Thoracic aorta (tissue), 2 donors: ENCODE measurements around the gene SMDT1. TPM values are rescaled to one million over a fixed set of nuclear protein-coding genes. Genes with fewer than 3 reads are reported as not detected.
"Not testable (repeated sequence)": the region's sequence is repeated elsewhere in the genome, so short reads cannot be mapped to it uniquely, and the experiment has no call there.

Experiments used
- ATAC-seq: fragments of 150-250 bp; one replicate; pipeline ENCODE4 v1.8.0; 2017; ENCODE audit warnings: low read depth; ENCODE audit not compliant: insufficient number of reproducible peaks, low FRiP score
- DNase-seq: peaks from one replicate; pipeline ENCODE4 v3.0.0-alpha.2; 2020; ENCODE audit warnings: low spot score
- H3K27ac ChIP-seq, 2 donors: fragments of 200-600 bp; sonication (generic); 1 replicate in 1 of 2; 2 replicates in 1 of 2; pipeline ENCODE4 v1.5.1; 2016; ENCODE audit warnings: mild to moderate bottlenecking in 2 of 2, moderate library complexity in 2 of 2
- H3K27me3 ChIP-seq: fragments of 200-600 bp; sonication (generic); replicated peaks from 2 replicates; pipeline ENCODE4 v1.6.0; 2016; ENCODE audit warnings: mild to moderate bottlenecking; ENCODE audit not compliant: insufficient read depth
- H3K36me3 ChIP-seq: fragments of 200-600 bp; sonication (generic); one replicate; pipeline ENCODE4 v1.5.1; 2016
- H3K4me1 ChIP-seq, 2 donors: fragments of 200-600 bp; sonication (generic); 1 replicate in 1 of 2; 2 replicates in 1 of 2; pipeline versions ENCODE4 v1.5.1 to v1.6.0; 2016; ENCODE audit warnings: low read depth in 2 of 2, mild to moderate bottlenecking in 1 of 2; ENCODE audit not compliant: control insufficient read depth in 1 of 2
- H3K4me3 ChIP-seq: fragments of 200-600 bp; sonication (generic); 2 replicates; pipeline ENCODE4 v1.5.1; 2016; ENCODE audit warnings: mild to moderate bottlenecking
- H3K9me3 ChIP-seq: fragments of 200-600 bp; sonication (generic); 2 replicates; pipeline ENCODE4 v1.5.1; 2016
- total RNA-seq, 2 donors: library from RNA; depleted of rRNA; stranded (reverse); fragments of >200 nt; gene quantifications; one replicate each; pipeline versions ENCODE4 v1.1.0 to v1.2.3, GENCODE V29; 2016
- TF ChIP-seq, protein P1 (sequence below): fragments of 200-600 bp; sonication (generic); IDR thresholded peaks from one replicate; pipeline ENCODE4 v1.5.1; 2019; ENCODE audit warnings: antibody characterized with exemption

The SMDT1 gene
- total RNA-seq, 2 donors from 2014 or later = 6.1 to 17.1 TPM

DNA sequence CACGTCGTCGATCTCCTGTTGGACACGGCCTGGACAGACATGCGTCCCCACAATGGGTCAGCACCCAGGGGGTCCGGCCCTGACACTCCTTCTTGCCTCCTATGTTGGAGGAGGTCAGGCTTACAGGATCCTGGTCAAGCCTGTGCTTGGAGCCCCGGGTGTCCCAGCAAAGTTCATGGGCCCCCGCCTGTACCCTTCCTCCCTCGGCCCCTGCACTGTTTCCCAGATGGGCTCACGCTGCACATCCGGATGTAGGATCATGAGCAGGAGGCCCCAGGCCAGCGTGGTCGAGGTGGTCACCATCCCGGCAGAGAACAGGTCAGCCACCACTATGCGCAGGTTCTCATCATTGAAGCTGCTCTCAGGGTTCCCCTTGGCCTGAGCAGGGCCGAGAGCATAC, 48.1 kb downstream of the SMDT1 start:
- no peaks in the 10 kb centered on the region for H3K9me3 ChIP-seq
- no peak overlapping the region for H3K4me3 ChIP-seq
- no peak overlapping the region for H3K27ac ChIP-seq
- no peaks in the 10 kb centered on the region for H3K27me3 ChIP-seq
- DNase-seq (no peak), ATAC-seq (no peak)
- no peaks in the 10 kb centered on the region for H3K4me1 ChIP-seq
- TF ChIP-seq, protein P1, sequence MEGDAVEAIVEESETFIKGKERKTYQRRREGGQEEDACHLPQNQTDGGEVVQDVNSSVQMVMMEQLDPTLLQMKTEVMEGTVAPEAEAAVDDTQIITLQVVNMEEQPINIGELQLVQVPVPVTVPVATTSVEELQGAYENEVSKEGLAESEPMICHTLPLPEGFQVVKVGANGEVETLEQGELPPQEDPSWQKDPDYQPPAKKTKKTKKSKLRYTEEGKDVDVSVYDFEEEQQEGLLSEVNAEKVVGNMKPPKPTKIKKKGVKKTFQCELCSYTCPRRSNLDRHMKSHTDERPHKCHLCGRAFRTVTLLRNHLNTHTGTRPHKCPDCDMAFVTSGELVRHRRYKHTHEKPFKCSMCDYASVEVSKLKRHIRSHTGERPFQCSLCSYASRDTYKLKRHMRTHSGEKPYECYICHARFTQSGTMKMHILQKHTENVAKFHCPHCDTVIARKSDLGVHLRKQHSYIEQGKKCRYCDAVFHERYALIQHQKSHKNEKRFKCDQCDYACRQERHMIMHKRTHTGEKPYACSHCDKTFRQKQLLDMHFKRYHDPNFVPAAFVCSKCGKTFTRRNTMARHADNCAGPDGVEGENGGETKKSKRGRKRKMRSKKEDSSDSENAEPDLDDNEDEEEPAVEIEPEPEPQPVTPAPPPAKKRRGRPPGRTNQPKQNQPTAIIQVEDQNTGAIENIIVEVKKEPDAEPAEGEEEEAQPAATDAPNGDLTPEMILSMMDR = no peak
- H3K36me3 ChIP-seq = no peaks in the 10 kb centered on the region

- not testable (repeated sequence) for H3K9me3 ChIP-seq, ATAC-seq, H3K27me3 ChIP-seq, H3K4me1 ChIP-seq, H3K36me3 ChIP-seq, H3K27ac ChIP-seq, H3K4me3 ChIP-seq, DNase-seq
Measured at GRCh38 chr22:42128007-42128406, 48.5 kb downstream of the SMDT1 start.

DNA sequence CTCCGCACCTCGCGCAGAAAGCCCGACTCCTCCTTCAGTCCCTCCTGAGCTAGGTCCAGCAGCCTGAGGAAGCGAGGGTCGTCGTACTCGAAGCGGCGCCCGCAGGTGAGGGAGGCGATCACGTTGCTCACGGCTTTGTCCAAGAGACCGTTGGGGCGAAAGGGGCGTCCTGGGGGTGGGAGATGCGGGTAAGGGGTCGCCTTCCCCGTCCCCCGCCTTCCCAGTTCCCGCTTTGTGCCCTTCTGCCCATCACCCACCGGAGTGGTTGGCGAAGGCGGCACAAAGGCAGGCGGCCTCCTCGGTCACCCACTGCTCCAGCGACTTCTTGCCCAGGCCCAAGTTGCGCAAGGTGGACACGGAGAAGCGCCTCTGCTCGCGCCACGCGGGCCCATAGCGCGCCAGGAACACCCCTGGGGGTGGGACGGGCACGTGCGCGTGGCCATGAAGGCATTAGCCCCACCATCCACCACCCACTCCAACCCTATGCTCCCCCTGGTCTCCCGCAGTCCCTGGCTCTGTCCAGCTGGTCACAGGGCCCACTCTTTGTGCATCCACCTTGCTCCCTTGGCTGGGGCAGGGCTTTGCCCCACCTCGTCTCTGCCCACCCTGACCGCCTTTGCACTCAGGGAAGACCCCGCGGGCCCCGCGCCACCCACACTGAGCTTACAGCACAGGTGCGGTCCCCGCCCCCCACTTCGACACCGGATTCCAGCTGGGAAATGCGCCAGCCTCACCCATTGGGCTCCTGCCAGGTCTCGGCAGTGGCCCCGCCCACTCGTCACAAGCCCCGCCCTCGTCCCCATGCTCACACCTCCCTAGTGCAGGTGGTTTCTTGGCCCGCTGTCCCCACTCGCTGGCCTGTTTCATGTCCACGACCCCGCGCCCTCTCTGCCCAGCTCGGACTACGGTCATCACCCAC, 49.5 kb downstream of the SMDT1 start:
- H3K27ac ChIP-seq, ATAC-seq, H3K4me3 ChIP-seq, H3K27me3 ChIP-seq, DNase-seq, H3K4me1 ChIP-seq, H3K36me3 ChIP-seq, H3K9me3 ChIP-seq: not testable (repeated sequence)

- not testable (repeated sequence) for H3K4me3 ChIP-seq, H3K36me3 ChIP-seq, H3K4me1 ChIP-seq, H3K27me3 ChIP-seq, ATAC-seq, DNase-seq, H3K27ac ChIP-seq, H3K9me3 ChIP-seq
Measured at GRCh38 chr22:42130182-42130581, 50.7 kb downstream of the SMDT1 start.

GRCh38 chr22:42130639-42131431, 51.3 kb downstream of the SMDT1 start, which contains the start of gene CYP2D6:
Gene CYP2D6 (minus strand): TSS chr22:42130810. CDS start chr22:42130791, 19 bp downstream.
- not testable (repeated sequence) for H3K4me1 ChIP-seq, H3K36me3 ChIP-seq, H3K27ac ChIP-seq, H3K27me3 ChIP-seq, ATAC-seq, H3K9me3 ChIP-seq, DNase-seq, H3K4me3 ChIP-seq

- no peak for ATAC-seq
- H3K36me3 ChIP-seq = no peaks in the 10 kb centered on the region
- H3K27me3 ChIP-seq = no peaks in the 10 kb centered on the region
- H3K4me1 ChIP-seq = no peaks in the 10 kb centered on the region
- TF ChIP-seq, protein P1 = no peak
- H3K4me3 ChIP-seq = no peak overlapping the region
- no peak overlapping the region for H3K27ac ChIP-seq
- no peak for DNase-seq
- no peaks in the 10 kb centered on the region for H3K9me3 ChIP-seq
Measured at GRCh38 chr22:42131562-42131961, 52.1 kb downstream of the SMDT1 start.

GRCh38 chr22:42132457-42132856, 53.0 kb downstream of the SMDT1 start:
- Histone ChIP-seq H3K27ac (no peak overlapping the region), H3K4me1 (no peaks in the 10 kb centered on the region), H3K4me3 (no peak overlapping the region), H3K9me3 (no peaks in the 10 kb centered on the region), H3K36me3 (no peaks in the 10 kb centered on the region), H3K27me3 (no peaks in the 10 kb centered on the region)
- no peak for ATAC-seq
- DNase-seq = no peak
- TF ChIP-seq, protein P1 = no peak
